GM18951 (cell line): Measurements from ENCODE around the gene SLC25A25.
"Not testable (repeated sequence)": the region's sequence is repeated elsewhere in the genome, so short reads cannot be mapped to it uniquely, and the experiment has no call there.

ENCODE experiments used
- POLR2A ChIP-seq: IDR thresholded peaks from 4 replicates; pipeline ENCODE4 v1.6.1; 2011; ENCODE audit warnings: mild to moderate bottlenecking; ENCODE audit not compliant: insufficient read length, insufficient read depth; ENCODE audit errors: extremely low read depth
- in situ Hi-C: fragments of 300-500 bp; cut with MboI; formaldehyde crosslinking; loops from one replicate; pipeline ENCODE4 v1.12.0; 2022; ENCODE audit warnings: low sequenced_read_pairs, mixed read lengths, inconsistent platforms; ENCODE audit not compliant: unreplicated experiment

Gene SLC25A25

DNA sequence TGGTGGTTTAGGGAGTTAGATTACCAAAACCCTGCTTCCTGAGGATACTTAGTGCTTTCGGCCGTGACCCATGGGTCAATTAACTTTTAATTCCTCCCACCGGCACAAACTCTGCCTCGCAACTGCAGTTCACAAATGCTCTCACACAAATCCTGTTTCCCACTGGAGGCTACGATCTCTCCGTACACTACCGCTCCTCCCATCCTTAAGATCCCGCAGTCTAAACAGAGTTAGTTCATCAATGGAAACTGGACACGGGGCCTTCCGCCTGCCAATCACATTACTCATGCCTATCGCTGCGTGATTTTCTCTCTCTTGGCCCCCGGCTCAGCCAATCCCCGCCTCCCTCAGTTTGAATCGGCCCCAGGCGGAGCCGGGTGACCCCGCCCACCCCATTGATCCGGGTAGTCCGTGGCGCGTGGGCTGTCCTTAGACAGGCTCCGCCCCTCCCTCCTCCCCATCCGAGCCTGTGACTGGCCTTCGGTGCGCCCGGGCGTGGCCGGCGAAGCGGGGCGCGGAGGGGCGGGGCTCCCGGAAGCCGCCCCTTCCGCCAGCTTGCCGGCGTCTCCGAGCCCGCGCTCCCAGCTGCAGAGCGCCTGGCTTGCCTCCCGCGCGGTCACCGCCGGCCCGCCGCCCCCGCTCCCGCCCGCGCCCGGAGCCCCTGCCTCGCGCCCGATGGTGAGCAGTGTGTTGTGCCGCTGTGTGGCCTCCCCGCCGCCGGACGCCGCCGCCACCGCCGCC, at the start of gene SLC25A25:
SLC25A25 (plus strand) TSS at position 588 of the 741 bp plus-strand sequence; CDS start at position 676, 88 bp downstream.
- peak; percentile 78 for TF ChIP-seq POLR2A
- in situ Hi-C loops: no loop called here

DNA sequence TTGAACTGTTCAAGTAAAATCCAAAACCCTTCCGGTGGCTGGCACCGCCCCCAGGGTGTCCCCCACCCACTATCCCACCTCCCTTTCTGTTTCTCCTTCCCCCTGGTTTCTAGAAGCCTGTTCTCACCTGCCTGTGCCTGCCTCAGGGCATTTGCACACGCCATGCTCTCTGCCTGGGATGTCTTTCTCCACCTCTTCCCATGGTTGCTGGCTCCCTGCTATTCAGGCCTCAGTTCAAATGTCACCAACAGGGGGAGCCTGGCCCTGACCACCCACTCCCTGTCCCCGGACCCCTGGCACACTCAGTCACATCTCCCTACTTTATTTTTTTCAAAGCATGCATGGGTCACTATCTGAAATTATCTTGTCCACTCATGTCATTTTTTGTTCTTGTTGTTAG, 47.3 kb upstream of the SLC25A25 start:
- in situ Hi-C loops: no loop called here

DNA sequence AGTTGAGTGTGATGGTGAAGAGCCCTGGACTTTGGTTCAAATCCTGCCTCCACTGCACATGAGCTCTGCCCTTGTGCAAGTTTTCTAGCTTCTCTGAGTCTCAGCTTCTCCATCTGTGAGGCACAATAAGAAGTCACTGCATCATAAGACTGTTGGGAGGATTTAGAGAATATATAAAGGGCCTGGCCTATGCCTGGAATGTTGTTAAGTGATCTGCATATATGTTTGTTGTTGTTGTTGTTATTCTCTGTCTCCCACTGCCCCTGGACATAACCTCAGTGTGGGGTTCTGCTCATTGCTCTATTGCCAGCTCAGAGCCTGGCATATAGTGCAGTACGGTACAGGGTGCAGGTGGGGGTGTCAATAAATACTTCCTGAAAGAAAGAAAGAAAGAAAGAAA, 46.9 kb upstream of the SLC25A25 start:
- TF ChIP-seq POLR2A: no peak
- in situ Hi-C loops: no loop called here

More for the DNA sequence above, 47.3 kb upstream of the SLC25A25 start:
- no peak for TF ChIP-seq POLR2A

GRCh38 chr9:128022886-128023285, 45.1 kb upstream of the SLC25A25 start:
- TF ChIP-seq POLR2A: no peak
- in situ Hi-C loops: no loop called here

DNA sequence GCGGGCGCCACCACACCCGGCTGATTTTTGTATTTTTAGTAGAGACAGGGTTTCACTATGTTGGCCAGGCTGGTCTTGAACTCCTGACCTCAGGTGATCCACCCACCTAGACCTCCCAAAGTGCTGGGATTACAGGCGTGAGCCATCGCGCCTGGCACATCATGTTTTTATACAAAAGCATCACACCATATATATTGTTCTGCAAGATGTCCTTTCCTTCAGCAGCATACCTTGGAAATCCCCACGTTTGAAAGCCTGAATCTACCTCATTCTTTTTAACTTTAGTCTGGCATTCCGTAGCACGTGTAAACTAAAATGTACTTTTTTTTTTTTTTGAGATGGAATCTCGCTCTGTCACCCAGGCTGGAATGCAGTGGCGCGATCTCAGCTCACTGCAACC, 44.4 kb upstream of the SLC25A25 start:
- in situ Hi-C loops: not testable (repeated sequence)

GRCh38 chr9:128024761-128025308, 43.2 kb upstream of the SLC25A25 start:
- in situ Hi-C loops: no loop called here
- no peak for TF ChIP-seq POLR2A

DNA sequence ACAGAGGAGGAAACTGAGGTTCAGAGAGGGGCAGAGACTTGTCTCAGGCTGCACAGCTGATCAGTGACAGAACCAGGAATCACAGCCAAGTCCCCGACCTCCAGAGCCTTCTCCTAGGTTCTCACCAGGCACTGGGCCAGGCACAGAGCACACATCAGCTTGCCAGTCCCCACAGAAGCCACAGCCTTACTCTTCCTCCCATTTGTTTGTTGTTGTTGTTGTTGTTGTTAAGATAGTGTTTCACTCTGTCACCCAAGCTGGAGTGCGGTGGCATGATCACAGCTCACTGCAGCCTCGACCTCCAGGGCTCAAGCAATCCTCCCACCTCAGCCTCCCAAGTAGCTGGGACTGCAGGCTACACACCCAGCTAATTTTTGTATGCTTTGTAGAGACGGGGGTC, 42.3 kb upstream of the SLC25A25 start:
- in situ Hi-C loops: no loop called here
- TF ChIP-seq POLR2A: no peak

DNA sequence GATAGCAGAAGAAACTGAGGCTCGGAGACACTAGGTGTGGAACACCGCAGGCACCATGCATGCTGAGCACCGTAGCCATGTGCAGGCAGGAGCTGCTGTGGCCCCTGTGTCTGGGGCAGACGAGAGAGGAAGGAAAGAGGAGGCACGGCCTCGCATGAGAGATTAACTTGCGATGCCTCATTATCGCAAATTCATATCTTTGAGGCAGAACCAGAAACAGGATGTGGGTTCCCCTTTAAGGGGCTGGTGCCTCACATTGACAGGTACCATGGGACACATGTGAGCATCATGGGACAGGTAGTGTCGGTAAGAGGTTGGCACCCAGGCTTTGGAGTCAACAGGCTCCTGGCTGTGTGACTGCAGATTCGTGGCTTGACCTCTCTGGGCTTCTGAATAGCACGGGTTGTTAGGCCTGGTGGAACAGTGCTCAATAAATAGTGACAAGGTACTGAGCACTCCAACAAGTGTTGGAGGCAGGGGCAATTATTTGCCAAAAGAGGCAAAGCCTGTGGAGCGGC, 41.7 kb upstream of the SLC25A25 start:
- in situ Hi-C loops: no loop called here
- peak; percentile 25 for TF ChIP-seq POLR2A

DNA sequence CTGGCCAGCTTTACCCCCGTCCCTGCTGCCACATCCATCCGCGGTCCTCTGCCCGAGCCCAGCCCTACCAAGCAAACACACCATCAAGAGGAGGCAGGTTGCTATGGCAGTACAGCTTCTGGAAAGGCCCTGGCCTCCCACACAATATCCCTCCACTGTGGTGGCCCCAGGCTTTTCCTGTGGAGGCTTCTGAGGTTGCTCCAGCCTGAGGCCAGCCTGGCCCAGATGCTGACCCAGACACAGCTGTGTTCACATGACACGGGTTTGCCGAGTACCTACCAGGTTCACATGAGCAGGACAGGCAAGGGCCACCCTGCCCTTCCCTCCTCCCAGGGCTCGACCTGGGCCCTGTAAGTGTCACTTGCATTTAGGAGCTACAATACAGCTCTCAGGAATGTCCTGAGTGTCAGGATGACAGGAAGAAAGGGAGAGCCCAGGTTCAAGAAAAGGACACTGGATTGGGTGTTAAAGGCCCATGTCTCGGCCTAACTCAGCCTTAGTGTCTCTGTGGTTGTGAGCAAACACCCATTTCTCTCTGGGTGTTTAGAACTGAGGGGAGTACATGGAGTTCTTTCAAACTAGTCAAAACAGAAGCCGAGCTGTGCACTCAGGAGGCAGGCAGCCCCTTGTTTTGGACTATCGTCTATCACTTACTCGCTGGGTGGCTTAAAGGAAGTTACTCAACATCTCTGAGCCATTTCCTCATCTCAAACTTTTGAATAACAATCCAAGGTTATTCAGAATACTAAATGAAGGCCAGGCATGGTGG, 41.1 kb upstream of the SLC25A25 start:
- TF ChIP-seq POLR2A: no peak
- in situ Hi-C loops: no loop called here

GRCh38 chr9:128027705-128028104, 40.3 kb upstream of the SLC25A25 start:
- in situ Hi-C loops: no loop called here
- no peak for TF ChIP-seq POLR2A

DNA sequence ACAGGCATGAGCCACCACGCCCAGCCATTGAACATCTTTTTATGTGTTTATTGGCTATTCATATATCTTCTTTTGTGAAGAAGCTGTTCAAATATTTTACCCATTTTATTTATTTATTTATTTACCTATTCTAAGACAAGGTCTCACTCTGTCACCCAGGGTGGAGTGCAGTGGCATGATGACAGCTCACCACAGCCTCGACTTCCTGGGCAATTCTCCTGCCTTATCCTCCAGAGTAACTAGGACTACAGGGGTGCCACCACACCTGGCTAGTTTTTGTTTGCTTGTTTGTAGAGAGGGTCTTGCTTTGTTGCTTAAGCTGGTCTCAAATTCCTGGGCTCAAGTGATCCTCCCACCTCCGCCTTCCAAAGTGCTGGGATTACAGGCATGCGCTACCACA, 34.4 kb upstream of the SLC25A25 start:
- TF ChIP-seq POLR2A: no peak
- in situ Hi-C loops: no loop called here

DNA sequence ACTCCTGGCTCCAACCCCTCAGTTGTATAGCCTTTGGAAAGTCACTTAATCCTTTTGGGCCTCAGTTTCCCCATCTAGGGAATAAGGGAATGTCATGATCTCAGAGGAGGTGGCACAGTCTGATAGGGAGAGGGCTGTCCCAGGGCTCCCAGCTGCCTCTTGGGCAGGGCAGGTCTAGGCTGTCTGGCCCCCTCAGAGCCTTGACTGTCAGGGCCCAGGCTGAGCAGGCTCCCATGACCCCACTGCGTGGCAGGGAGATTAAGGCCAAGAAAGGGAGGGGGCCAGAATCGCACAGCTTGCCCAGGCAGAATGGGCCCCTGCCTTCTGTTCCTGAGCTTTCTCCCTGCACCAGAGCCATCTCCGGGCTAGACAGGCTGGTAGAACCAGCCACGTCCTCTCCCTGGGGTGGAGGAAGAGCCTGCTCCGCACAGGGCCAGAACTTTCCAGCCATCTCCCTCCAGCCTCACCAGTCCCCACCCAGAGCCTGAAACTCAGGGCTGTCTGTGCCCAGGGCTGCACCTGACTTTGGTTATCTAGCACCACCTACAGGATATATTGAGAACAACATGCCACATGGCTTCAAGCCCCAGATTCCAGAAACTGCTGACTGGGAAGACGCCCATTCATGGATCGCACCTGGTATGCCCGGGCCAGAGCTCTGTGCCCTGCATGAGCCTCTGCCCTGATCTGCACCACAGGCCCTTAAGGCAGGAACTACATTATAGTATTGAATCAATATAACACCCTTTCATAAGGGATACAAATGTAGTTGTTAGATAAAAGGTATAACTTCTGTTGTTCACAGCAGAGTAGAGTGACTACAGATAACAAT, 33.0 kb upstream of the SLC25A25 start:
- no peak for TF ChIP-seq POLR2A
- in situ Hi-C loops: loop anchor here (5.0 kb wide), 1 partner anchor 78 kb away; no protein-coding TSS in a partner anchor

DNA sequence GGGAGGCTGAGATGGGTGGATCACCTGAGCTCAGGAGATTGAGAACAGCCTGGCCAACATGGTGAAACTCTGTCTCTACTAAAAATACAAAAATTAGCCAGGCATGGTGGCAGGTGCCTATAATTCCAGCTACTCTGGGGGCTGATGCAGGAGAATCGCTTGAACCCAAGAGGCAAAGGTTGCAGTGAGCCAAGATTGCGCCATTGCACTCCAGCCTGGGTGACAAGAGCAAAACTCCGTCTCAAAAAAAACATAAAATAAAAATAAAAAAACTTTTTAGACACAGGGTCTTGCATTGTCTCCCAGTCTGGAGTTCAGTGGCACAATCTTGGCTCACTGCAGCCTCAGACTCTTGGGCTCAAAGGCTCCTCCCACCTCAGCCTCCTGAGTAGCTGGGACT, 31.5 kb upstream of the SLC25A25 start:
- in situ Hi-C loops: loop anchor here (5.0 kb wide), 1 partner anchor 79 kb away; no protein-coding TSS in a partner anchor

GRCh38 chr9:128040783-128041182, 27.2 kb upstream of the SLC25A25 start:
- in situ Hi-C loops: not testable (repeated sequence)
